HepG2 (cell line): ENCODE results near the gene F12. TPM values are rescaled to one million over a fixed set of nuclear protein-coding genes. Genes with fewer than 3 reads are reported as not detected.
A peak's percentile ranks its signal among the peaks of the same experiment; 100 is the strongest.

ENCODE experiments used
- ATF5 ChIP-seq: sonication (generic); formaldehyde crosslinking; IDR thresholded peaks from 2 replicates; pipeline ENCODE4 v1.4.0; 2020; ENCODE audit warnings: mild to moderate bottlenecking, low read depth, missing genetic modification reagents
- BCL3 ChIP-seq: sonication (generic); formaldehyde crosslinking; IDR thresholded peaks from 2 replicates; pipeline ENCODE4 v1.5.1; 2020; ENCODE audit warnings: mild to moderate bottlenecking, missing genetic modification reagents, moderate library complexity
- EZH2 ChIP-seq: conservative IDR thresholded peaks from 2 replicates; pipeline ENCODE4 v1.6.1; 2012; ENCODE audit warnings: mild to moderate bottlenecking, low read depth, low read length, moderate library complexity
- IKZF4 ChIP-seq: sonication (generic); formaldehyde crosslinking; IDR thresholded peaks from 2 replicates; pipeline ENCODE4 v1.5.1; 2020; ENCODE audit warnings: borderline replicate concordance, mild to moderate bottlenecking, low read depth, missing genetic modification reagents; ENCODE audit errors: not compliant biosample characterization
- JDP2 ChIP-seq: sonication (generic); formaldehyde crosslinking; IDR thresholded peaks from 2 replicates; pipeline ENCODE4 v1.8.1; 2022; ENCODE audit warnings: missing genetic modification reagents, borderline replicate concordance
- MEIS2 ChIP-seq: sonication (generic); formaldehyde crosslinking; IDR thresholded peaks from 2 replicates; pipeline ENCODE4 v1.9.0; 2021; ENCODE audit warnings: mild to moderate bottlenecking, missing genetic modification reagents
- MNT ChIP-seq: fragments of 450-650 bp; IDR thresholded peaks from 2 replicates; pipeline ENCODE4 v1.6.1; 2016
- ONECUT2 ChIP-seq: sonication (generic); formaldehyde crosslinking; IDR thresholded peaks from 2 replicates; pipeline ENCODE4 v1.4.0; 2020; ENCODE audit warnings: missing genetic modification reagents
- PAF1 ChIP-seq: IDR thresholded peaks from 2 replicates; pipeline ENCODE4 v1.6.1; 2016; ENCODE audit warnings: missing genetic modification reagents, missing compliant biosample characterization
- PHF21A ChIP-seq: sonication (generic); formaldehyde crosslinking; IDR thresholded peaks from 2 replicates; pipeline ENCODE4 v1.5.0; 2020; ENCODE audit warnings: mild to moderate bottlenecking, missing genetic modification reagents
- PLRG1 ChIP-seq: fragments of 450-650 bp; conservative IDR thresholded peaks from 2 replicates; pipeline ENCODE4 v1.6.1; 2016
- RFX3 ChIP-seq: IDR thresholded peaks from 2 replicates; pipeline ENCODE4 v1.6.1; 2016; ENCODE audit warnings: missing biosample characterization, missing genetic modification reagents
- SNAPC5 ChIP-seq: sonication (generic); formaldehyde crosslinking; IDR thresholded peaks from 2 replicates; pipeline ENCODE4 v1.8.1; 2023; ENCODE audit warnings: mild to moderate bottlenecking, missing genetic modification reagents, borderline replicate concordance
- SOX6 ChIP-seq, 2 experiments: fragments of 450-650 bp in 1 of 2; sonication (generic) in 1 of 2; formaldehyde crosslinking in 1 of 2; IDR thresholded peaks; 2 replicates each; pipeline versions ENCODE4 v1.4.0 to v1.6.1; 2017 to 2020; ENCODE audit warnings: antibody characterized with exemption in 1 of 2, mild to moderate bottlenecking in 1 of 2, missing genetic modification reagents in 1 of 2
- ZBTB20 ChIP-seq: sonication (generic); formaldehyde crosslinking; IDR thresholded peaks from 2 replicates; pipeline ENCODE4 v1.8.1; 2023; ENCODE audit warnings: missing genetic modification reagents, low read depth, mild to moderate bottlenecking, borderline replicate concordance
- ZC3H4 ChIP-seq: sonication (generic); formaldehyde crosslinking; IDR thresholded peaks from 2 replicates; pipeline ENCODE4 v1.4.0; 2020; ENCODE audit warnings: missing genetic modification reagents, borderline replicate concordance
- ZFP82 ChIP-seq: sonication (generic); formaldehyde crosslinking; IDR thresholded peaks from 2 replicates; pipeline ENCODE4 v1.5.1; 2020; ENCODE audit warnings: mild to moderate bottlenecking, missing genetic modification reagents, borderline replicate concordance
- ZNF234 ChIP-seq: sonication (generic); formaldehyde crosslinking; conservative IDR thresholded peaks from 2 replicates; pipeline ENCODE4 v1.5.1; 2020; ENCODE audit warnings: mild to moderate bottlenecking, missing genetic modification reagents
- ZNF556 ChIP-seq: sonication (generic); formaldehyde crosslinking; IDR thresholded peaks from 2 replicates; pipeline ENCODE4 v1.4.0; 2020; ENCODE audit warnings: mild to moderate bottlenecking, missing genetic modification reagents, borderline replicate concordance
- ZNF720 ChIP-seq: sonication (generic); formaldehyde crosslinking; IDR thresholded peaks from 2 replicates; pipeline ENCODE4 v1.4.0; 2020; ENCODE audit warnings: missing genetic modification reagents
- polyA plus RNA-seq, 8 experiments: library from polyadenylated mRNA; depleted of rRNA in 3 of 8; stranded (reverse) in 7 of 8; unstranded in 1 of 8; fragments of >200 nt; fragmentation: Illumina TruSeq in 4 of 8; extraction: Trizol in 4 of 8; gene quantifications; 2 replicates each; pipeline versions ENCODE4 v1.2.1 to v1.2.3, GENCODE V29; 2011 to 2016; ENCODE audit warnings: low read depth in 4 of 8, missing spikeins in 1 of 8, mixed read lengths in 1 of 8; ENCODE audit not compliant: insufficient read depth in 1 of 8
- total RNA-seq, 5 experiments: library from RNA; depleted of rRNA; stranded (reverse); fragments of >200 nt; fragmentation: Illumina TruSeq; extraction: Trizol; gene quantifications; 2 replicates each; pipeline ENCODE4 v1.2.3, GENCODE V29; 2016; ENCODE audit warnings: low read depth in 1 of 5
- TF ChIP-seq, protein P1 (sequence below): sonication (generic); formaldehyde crosslinking; IDR thresholded peaks from 2 replicates; pipeline ENCODE4 v1.4.0; 2020; ENCODE audit warnings: mild to moderate bottlenecking, missing genetic modification reagents, borderline replicate concordance

F12 gene
- total and polyA plus RNA-seq, 2 of the 13 experiments (the other 11 are each of a cell fraction or from before 2014, with no cell fraction given): 2.5 to 3.0 TPM

- TF ChIP-seq ZNF720 (CRISPR knock-in tag) (no peak), MNT (no peak), IKZF4 (CRISPR knock-in tag) (no peak), BCL3 (CRISPR knock-in tag) (no peak), ZC3H4 (CRISPR knock-in tag) (no peak), ZBTB20 (CRISPR knock-in tag) (peak; percentile 36; the same call in 1 of the 2 replicates), SOX6 (IDR thresholded peaks at IDR 0.05) (no peak), SOX6 (CRISPR knock-in tag; IDR thresholded peaks at IDR 0.05) (peak; percentile 70), ZNF234 (no peak), ONECUT2 (CRISPR knock-in tag) (no peak), JDP2 (CRISPR knock-in tag) (no peak), PLRG1 (no peak), RFX3 (CRISPR knock-in tag) (no peak), PAF1 (CRISPR knock-in tag) (no peak), ZNF556 (CRISPR knock-in tag) (peak; percentile 56; the same call in 1 of the 2 replicates), ATF5 (CRISPR knock-in tag) (no peak), MEIS2 (no peak), ZFP82 (CRISPR knock-in tag) (no peak), EZH2 (no peak), SNAPC5 (CRISPR knock-in tag) (no peak), PHF21A (CRISPR knock-in tag) (no peak)
- TF ChIP-seq, protein P1, sequence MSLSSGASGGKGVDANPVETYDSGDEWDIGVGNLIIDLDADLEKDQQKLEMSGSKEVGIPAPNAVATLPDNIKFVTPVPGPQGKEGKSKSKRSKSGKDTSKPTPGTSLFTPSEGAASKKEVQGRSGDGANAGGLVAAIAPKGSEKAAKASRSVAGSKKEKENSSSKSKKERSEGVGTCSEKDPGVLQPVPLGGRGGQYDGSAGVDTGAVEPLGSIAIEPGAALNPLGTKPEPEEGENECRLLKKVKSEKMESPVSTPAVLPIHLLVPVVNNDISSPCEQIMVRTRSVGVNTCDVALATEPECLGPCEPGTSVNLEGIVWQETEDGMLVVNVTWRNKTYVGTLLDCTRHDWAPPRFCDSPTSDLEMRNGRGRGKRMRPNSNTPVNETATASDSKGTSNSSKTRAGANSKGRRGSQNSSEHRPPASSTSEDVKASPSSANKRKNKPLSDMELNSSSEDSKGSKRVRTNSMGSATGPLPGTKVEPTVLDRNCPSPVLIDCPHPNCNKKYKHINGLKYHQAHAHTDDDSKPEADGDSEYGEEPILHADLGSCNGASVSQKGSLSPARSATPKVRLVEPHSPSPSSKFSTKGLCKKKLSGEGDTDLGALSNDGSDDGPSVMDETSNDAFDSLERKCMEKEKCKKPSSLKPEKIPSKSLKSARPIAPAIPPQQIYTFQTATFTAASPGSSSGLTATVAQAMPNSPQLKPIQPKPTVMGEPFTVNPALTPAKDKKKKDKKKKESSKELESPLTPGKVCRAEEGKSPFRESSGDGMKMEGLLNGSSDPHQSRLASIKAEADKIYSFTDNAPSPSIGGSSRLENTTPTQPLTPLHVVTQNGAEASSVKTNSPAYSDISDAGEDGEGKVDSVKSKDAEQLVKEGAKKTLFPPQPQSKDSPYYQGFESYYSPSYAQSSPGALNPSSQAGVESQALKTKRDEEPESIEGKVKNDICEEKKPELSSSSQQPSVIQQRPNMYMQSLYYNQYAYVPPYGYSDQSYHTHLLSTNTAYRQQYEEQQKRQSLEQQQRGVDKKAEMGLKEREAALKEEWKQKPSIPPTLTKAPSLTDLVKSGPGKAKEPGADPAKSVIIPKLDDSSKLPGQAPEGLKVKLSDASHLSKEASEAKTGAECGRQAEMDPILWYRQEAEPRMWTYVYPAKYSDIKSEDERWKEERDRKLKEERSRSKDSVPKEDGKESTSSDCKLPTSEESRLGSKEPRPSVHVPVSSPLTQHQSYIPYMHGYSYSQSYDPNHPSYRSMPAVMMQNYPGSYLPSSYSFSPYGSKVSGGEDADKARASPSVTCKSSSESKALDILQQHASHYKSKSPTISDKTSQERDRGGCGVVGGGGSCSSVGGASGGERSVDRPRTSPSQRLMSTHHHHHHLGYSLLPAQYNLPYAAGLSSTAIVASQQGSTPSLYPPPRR (CRISPR knock-in tag): no peak; the same call in 1 of the 2 replicates
Observed at GRCh38 chr5:177366528-177367322, 42.6 kb downstream of the F12 start (continued).
